Neural progenitor cell (in vitro differentiated cells): ENCODE measurements around the gene HOATZ. TPM values are rescaled to one million over a fixed set of nuclear protein-coding genes. Genes with fewer than 3 reads are reported as not detected.

ENCODE experiments used
- DNase-seq: peaks from one replicate; pipeline ENCODE4 v3.0.0-alpha.2; 2016; ENCODE audit warnings: low spot score
- H2AFZ ChIP-seq: fragments of 200-600 bp; sonication (generic); replicated peaks from 2 replicates; pipeline ENCODE4 v1.6.1; 2016; ENCODE audit warnings: antibody characterized with exemption
- H3F3A ChIP-seq: fragments of 200-600 bp; sonication (generic); 2 replicates; pipeline ENCODE4 v1.6.1; 2016; ENCODE audit warnings: antibody characterized with exemption, low read depth
- H3K27ac ChIP-seq: fragments of 200-600 bp; sonication (generic); 2 replicates; pipeline ENCODE4 v1.5.1; 2016; ENCODE audit warnings: mild to moderate bottlenecking
- H3K27me3 ChIP-seq: fragments of 200-600 bp; sonication (generic); 2 replicates; pipeline ENCODE4 v1.6.1; 2016; ENCODE audit warnings: mild to moderate bottlenecking, moderate library complexity
- H3K36me3 ChIP-seq: fragments of 200-600 bp; sonication (generic); 2 replicates; pipeline ENCODE4 v1.5.1; 2016
- H3K4me1 ChIP-seq: fragments of 200-600 bp; sonication (generic); 2 replicates; pipeline ENCODE4 v1.6.1; 2016; ENCODE audit warnings: mixed run types
- H3K4me2 ChIP-seq: fragments of 200-600 bp; sonication (generic); 2 replicates; pipeline ENCODE4 v1.6.1; 2016
- H3K4me3 ChIP-seq: fragments of 200-600 bp; sonication (generic); 2 replicates; pipeline ENCODE4 v1.5.1; 2016
- H3K79me2 ChIP-seq: fragments of 200-600 bp; sonication (generic); 2 replicates; pipeline ENCODE4 v1.6.1; 2016; ENCODE audit warnings: low read depth
- H3K9ac ChIP-seq: fragments of 200-600 bp; sonication (generic); 2 replicates; pipeline ENCODE4 v1.6.1; 2016
- H3K9me3 ChIP-seq: fragments of 200-600 bp; sonication (generic); 2 replicates; pipeline ENCODE4 v1.5.1; 2016; ENCODE audit warnings: low read depth
- H4K20me1 ChIP-seq: fragments of 200-600 bp; sonication (generic); 2 replicates; pipeline ENCODE4 v1.6.1; 2016; ENCODE audit warnings: low read depth
- H3K27ac Mint-ChIP-seq: 3 replicates; pipeline ENCODE4 v1.8.0; 2021; ENCODE audit warnings: mixed read lengths
- H3K27me3 Mint-ChIP-seq: 2 replicates; pipeline ENCODE4 v1.8.0; 2022; ENCODE audit warnings: low read depth, mild to moderate bottlenecking, inconsistent platforms, moderate library complexity, mixed read lengths; ENCODE audit not compliant: insufficient read depth
- H3K36me3 Mint-ChIP-seq: 3 replicates; pipeline ENCODE4 v1.8.0; 2021; ENCODE audit warnings: mixed read lengths
- H3K4me1 Mint-ChIP-seq: 3 replicates; pipeline ENCODE4 v1.8.0; 2021; ENCODE audit warnings: mixed read lengths
- H3K4me3 Mint-ChIP-seq: 3 replicates; pipeline ENCODE4 v1.8.0; 2021; ENCODE audit warnings: mild to moderate bottlenecking, moderate library complexity, mixed read lengths
- H3K9me3 Mint-ChIP-seq: 3 replicates; pipeline ENCODE4 v1.8.0; 2020; ENCODE audit warnings: mixed read lengths
- EZH2 ChIP-seq: fragments of 200-600 bp; sonication (generic); IDR thresholded peaks from 2 replicates; pipeline ENCODE4 v1.6.1; 2017; ENCODE audit warnings: antibody characterized with exemption, mild to moderate bottlenecking, moderate library complexity
- EZH2phosphoT487 ChIP-seq: fragments of 200-600 bp; sonication (generic); IDR thresholded peaks from 2 replicates; pipeline ENCODE4 v1.6.1; 2017; ENCODE audit warnings: antibody characterized with exemption
- total RNA-seq: library from RNA; depleted of rRNA; stranded (reverse); fragments of >200 nt; gene quantifications from 2 replicates; pipeline ENCODE4 v1.2.3, GENCODE V29; 2015; ENCODE audit warnings: low replicate concordance
- TF ChIP-seq, protein P1 (sequence below): fragments of 200-600 bp; sonication (generic); IDR thresholded peaks from 2 replicates; pipeline ENCODE4 v1.5.1; 2017; ENCODE audit warnings: antibody characterized with exemption, mild to moderate bottlenecking

Gene HOATZ
- total RNA-seq, 1 donor from 2014 or later, result not detected

DNA sequence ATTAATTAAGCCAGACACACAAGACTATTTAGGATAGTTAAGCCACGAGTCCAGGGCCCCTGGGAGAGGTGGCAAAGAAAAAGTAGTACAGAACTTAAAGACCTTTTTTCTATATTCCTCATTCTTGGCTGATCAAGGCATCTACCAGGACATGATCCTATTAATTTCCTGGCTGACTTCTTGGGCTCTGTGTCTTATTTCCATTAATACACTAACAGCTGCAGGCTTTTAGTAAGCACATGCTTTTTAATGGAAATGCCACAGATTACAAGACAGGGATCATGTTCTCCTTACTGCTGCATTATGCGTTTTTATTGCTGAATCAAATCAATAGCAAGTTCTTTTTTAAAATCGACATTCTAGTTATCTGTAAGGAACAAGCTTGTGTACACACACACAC is 37.6 kb upstream of the HOATZ start:
- H3K4me2 ChIP-seq, result no peak overlapping the region
- peaks cover 12% of the 10 kb centered on the region for H3K9me3 Mint-ChIP-seq
- H3K27ac ChIP-seq, result no peak overlapping the region
- no peaks in the 10 kb centered on the region for H3K9me3 ChIP-seq
- H3F3A ChIP-seq, result no peaks in the 10 kb centered on the region
- peaks cover 2% of the 10 kb centered on the region for H3K27me3 ChIP-seq
- DNase-seq, result no peak
- H3K9ac ChIP-seq, result no peak overlapping the region
- no peak overlapping the region for H3K4me3 ChIP-seq
- H3K79me2 ChIP-seq, result no peaks in the 10 kb centered on the region
- peaks cover 2% of the 10 kb centered on the region for H3K27me3 Mint-ChIP-seq
- H3K4me1 Mint-ChIP-seq, result no peaks in the 10 kb centered on the region
- H4K20me1 ChIP-seq, result no peaks in the 10 kb centered on the region
- no peaks in the 10 kb centered on the region for H3K36me3 ChIP-seq
- H3K4me3 Mint-ChIP-seq, result no peak overlapping the region
- TF ChIP-seq, protein P1, sequence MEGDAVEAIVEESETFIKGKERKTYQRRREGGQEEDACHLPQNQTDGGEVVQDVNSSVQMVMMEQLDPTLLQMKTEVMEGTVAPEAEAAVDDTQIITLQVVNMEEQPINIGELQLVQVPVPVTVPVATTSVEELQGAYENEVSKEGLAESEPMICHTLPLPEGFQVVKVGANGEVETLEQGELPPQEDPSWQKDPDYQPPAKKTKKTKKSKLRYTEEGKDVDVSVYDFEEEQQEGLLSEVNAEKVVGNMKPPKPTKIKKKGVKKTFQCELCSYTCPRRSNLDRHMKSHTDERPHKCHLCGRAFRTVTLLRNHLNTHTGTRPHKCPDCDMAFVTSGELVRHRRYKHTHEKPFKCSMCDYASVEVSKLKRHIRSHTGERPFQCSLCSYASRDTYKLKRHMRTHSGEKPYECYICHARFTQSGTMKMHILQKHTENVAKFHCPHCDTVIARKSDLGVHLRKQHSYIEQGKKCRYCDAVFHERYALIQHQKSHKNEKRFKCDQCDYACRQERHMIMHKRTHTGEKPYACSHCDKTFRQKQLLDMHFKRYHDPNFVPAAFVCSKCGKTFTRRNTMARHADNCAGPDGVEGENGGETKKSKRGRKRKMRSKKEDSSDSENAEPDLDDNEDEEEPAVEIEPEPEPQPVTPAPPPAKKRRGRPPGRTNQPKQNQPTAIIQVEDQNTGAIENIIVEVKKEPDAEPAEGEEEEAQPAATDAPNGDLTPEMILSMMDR, result no peak
- TF ChIP-seq EZH2 (no peak), EZH2phosphoT487 (no peak)
- no peaks in the 10 kb centered on the region for H3K4me1 ChIP-seq
- H3K27ac Mint-ChIP-seq, result no peak overlapping the region
- no peaks in the 10 kb centered on the region for H3K36me3 Mint-ChIP-seq
- H2AFZ ChIP-seq, result no peak overlapping the region

DNA sequence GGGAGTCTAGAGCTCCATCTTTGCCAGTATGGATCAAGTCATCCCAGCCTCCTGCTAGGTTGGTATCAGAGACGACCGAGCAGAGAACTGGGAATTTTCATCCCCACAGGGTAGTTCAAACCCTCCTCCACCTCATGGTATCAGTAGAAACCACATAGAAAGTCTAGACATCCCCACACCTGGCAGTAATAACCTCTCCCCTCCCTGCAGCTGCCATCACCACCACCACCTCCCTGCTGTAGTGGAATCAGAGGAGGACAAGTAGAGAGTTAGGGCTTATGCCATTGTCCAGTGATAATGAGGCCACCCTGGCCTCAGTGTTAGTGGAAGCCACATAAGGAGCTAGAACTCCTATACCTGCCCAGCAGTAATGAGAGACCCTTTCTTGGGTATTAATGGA is 36.7 kb upstream of the HOATZ start:
- H3K9me3 Mint-ChIP-seq, result peaks cover 20% of the 10 kb centered on the region
- H3K27ac Mint-ChIP-seq, result no peak overlapping the region
- H3K4me3 Mint-ChIP-seq, result no peak overlapping the region
- Histone ChIP-seq H3K79me2 (no peaks in the 10 kb centered on the region), H3K36me3 (no peaks in the 10 kb centered on the region), H2AFZ (no peak overlapping the region), H3K9ac (no peak overlapping the region), H3K27me3 (peaks cover 2% of the 10 kb centered on the region), H3K27ac (no peak overlapping the region), H3K9me3 (no peaks in the 10 kb centered on the region), H3K4me1 (no peaks in the 10 kb centered on the region), H3K4me2 (no peak overlapping the region), H3F3A (no peaks in the 10 kb centered on the region), H4K20me1 (no peaks in the 10 kb centered on the region), H3K4me3 (no peak overlapping the region)
- TF ChIP-seq EZH2 (no peak), EZH2phosphoT487 (no peak)
- TF ChIP-seq, protein P1, result no peak
- no peak for DNase-seq
- H3K4me1 Mint-ChIP-seq, result no peaks in the 10 kb centered on the region
- H3K27me3 Mint-ChIP-seq, result peaks cover 2% of the 10 kb centered on the region
- H3K36me3 Mint-ChIP-seq, result no peaks in the 10 kb centered on the region

DNA sequence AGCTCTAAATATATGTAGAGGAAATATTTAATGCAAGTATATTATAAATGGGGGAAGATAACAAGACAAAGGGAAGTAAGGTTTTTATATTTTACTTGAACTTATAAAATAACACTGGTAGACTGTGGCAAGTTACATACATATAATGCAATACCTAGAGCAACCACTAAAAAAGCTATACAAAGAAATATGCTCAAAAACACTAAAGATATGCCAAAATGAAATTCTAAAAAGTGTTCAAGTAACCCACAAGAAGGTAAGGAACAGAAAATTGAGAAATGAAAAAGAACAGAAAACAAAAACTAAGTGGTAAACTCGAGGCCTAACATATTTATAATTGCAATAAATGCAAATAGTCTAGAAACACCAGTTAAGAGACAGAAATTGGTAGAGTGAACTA is 34.9 kb upstream of the HOATZ start:
- Histone ChIP-seq H3K9me3 (peaks cover 6% of the 10 kb centered on the region), H3K36me3 (no peaks in the 10 kb centered on the region), H3K4me2 (no peak overlapping the region), H3K79me2 (no peaks in the 10 kb centered on the region), H3K9ac (no peak overlapping the region), H3K4me3 (no peak overlapping the region), H4K20me1 (no peaks in the 10 kb centered on the region), H3F3A (no peaks in the 10 kb centered on the region), H3K27ac (no peak overlapping the region), H3K27me3 (peaks cover 10% of the 10 kb centered on the region), H3K4me1 (no peaks in the 10 kb centered on the region), H2AFZ (no peak overlapping the region)
- no peaks in the 10 kb centered on the region for H3K36me3 Mint-ChIP-seq
- peaks cover 24% of the 10 kb centered on the region for H3K9me3 Mint-ChIP-seq
- H3K4me1 Mint-ChIP-seq, result no peaks in the 10 kb centered on the region
- peaks cover 2% of the 10 kb centered on the region for H3K27me3 Mint-ChIP-seq
- no peak for DNase-seq
- H3K27ac Mint-ChIP-seq, result no peak overlapping the region
- TF ChIP-seq, protein P1, result peak; percentile 5
- no peak for TF ChIP-seq EZH2
- no peak overlapping the region for H3K4me3 Mint-ChIP-seq
